Stimulated activated CD4-positive, alpha-beta T cell treated with anti-CD3 and anti-CD28 coated beads, TNF-alpha, amount 100 ng/mL, for 48 hours (primary cell): Measurements from ENCODE around the gene CCDC175.

Experiments
- DNase-seq, 3 donors: peaks; one replicate each; pipeline ENCODE4 v3.0.0-alpha.2; 2020; ENCODE audit warnings: low read depth in 3 of 3

Gene CCDC175

GRCh38 chr14:59576332-59577294 is at the start of gene CCDC175:
TSS of gene CCDC175 (minus strand) at chr14:59576812. CDS start at chr14:59576775, 37 bp downstream.
- peak; percentile 64 to 88 (median 74) for DNase-seq

- DNase-seq, result no peak
Measured at GRCh38 chr14:59622631-59623030, 46.0 kb upstream of the CCDC175 start.

- no peak for DNase-seq
Measured at GRCh38 chr14:59619061-59619460, 42.4 kb upstream of the CCDC175 start.

GRCh38 chr14:59601056-59601455 is 24.4 kb upstream of the CCDC175 start:
- no peak for DNase-seq

- DNase-seq, result no peak
Measured at GRCh38 chr14:59600211-59600945, 23.8 kb upstream of the CCDC175 start.

DNA sequence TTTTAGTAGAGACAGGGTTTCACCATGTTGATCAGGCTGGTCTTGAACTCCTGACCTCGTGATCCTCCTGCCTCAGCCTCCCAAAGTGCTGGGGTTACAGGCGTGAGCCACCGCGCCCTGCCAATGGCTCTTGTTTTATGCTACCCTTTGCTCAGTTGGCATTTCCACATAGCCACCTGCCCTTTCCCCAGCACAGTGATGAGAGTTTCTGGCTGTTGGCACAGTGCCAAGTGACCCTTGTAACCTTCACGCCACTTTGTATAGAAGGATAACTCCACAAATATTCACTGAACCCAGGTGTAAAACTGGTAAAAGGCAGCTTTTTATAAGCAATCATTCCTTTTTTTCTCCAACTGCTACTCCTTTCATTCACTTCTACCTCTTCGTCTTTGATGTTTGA is 18.5 kb upstream of the CCDC175 start:
- DNase-seq, result no peak

- DNase-seq, result no peak
Measured at GRCh38 chr14:59591641-59592370, 15.2 kb upstream of the CCDC175 start.

GRCh38 chr14:59588101-59588500 is 11.5 kb upstream of the CCDC175 start:
- DNase-seq, result no peak

GRCh38 chr14:59585891-59586554 is 9.4 kb upstream of the CCDC175 start:
- no peak for DNase-seq

GRCh38 chr14:59583755-59584154 is 7.1 kb upstream of the CCDC175 start:
- no peak for DNase-seq

DNA sequence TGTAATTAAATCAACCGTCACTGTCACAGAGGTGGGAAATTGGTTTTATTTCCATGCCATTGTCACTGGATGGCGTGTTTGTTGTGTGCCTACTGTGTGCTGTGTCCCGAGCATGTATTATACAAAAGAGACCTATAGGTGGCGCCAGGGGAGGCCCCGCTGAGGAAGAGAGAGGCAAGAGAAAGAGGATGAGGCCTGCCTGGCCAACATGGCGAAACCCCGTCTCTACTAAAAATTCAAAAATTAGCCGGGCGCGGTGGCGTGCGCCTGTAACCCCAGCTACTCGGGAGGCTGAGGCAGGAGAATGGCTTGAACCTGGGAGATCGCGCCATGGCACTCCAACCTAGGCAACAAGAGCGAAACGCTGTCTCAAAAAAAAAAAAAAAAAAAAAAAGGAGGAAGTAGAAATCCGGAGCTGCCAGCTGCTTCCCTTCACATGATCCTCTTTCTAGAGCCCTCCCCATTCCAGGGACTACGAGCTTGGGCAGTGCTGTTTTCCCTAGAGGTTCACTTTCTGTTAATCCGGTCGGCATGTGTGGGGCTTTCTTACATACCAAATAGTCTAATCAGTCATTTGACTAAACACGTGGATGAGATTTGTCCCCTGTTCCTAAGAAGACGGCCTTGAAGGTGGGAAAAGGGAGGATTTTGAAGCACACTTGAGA is 6.4 kb upstream of the CCDC175 start:
- no peak for DNase-seq

DNA sequence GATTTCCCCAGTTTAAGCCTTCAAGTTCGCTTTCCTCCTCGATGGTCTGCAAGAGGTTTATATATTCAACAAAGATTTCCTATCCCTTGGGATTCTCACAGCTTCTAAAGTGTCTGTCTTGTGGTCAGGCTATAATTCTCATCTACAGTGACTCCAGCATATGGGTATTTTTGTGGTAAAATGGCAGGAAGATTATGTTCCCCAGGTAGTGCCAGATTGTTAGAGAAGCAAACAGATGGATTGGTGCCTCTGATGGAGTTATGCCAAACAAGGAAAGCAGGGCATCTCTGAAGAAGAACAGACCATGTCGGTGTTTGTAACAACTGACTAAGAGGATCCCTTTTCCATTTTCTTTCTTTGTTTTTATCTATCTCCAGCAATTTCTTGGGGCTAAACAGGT is 5.5 kb upstream of the CCDC175 start:
- no peak for DNase-seq

GRCh38 chr14:59580911-59581310 is 4.3 kb upstream of the CCDC175 start:
- no peak for DNase-seq

GRCh38 chr14:59570122-59570521 is 6.5 kb downstream of the CCDC175 start:
- no peak for DNase-seq

DNA sequence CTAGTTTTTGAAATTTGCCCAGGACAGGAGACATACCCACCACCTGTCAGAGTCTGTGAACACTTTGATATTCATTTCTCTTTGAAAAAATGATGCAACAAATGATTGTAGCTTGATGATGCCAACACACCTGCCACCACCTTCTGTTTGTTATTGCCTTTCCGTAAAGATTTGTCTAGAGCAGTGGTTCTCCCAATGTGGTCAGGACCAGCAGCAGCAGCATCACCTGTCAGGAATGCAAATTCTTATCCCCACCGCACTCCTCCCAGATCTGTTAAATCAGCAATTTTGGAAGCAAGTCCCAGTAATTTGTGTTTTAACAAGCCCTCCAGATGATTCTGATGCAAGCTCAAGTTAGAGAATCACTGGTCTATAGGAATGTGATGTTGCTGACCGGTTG is 9.9 kb downstream of the CCDC175 start:
- DNase-seq, result no peak

- no peak for DNase-seq
Measured at GRCh38 chr14:59566296-59566695, 10.3 kb downstream of the CCDC175 start.

DNA sequence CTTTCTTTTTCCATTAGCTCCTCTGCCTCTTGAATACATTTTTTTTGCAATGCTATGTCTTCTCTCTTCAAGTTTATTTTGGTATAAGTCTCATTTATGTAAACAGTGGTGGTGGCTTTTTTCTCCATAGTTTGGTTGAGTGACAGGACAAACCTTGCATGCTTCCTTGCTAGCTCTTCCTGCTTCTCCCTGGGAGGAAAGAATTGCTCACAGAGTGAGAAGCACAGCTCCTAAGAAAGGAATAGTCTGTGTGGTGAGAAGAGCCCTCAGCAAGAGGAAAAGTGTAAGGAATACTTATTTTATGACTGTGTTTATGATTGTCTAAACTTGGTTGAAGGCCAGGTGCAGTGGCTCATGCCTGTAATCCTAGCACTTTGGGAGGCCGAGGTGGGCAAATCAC is 11.5 kb downstream of the CCDC175 start:
- DNase-seq, result no peak

DNA sequence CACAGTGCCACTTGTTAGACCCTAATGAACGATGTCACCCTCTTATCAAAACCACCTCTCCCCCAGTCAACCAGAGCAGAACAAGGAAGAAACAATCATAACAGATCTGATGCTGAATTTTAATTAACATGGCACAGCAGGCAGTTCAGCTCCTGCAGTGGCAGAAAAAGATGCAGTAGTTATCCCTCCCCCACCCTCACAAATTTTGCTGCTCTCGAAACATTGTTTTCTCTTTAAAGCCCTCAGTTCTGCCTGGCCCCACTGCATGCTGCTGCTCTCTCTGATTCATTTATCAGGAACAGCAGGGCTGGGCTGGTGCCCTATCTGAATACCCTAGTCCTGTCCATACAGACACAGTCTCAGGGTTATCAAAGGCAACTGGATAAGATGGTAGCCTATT is 12.2 kb downstream of the CCDC175 start:
- no peak for DNase-seq

GRCh38 chr14:59547310-59547709 is 29.3 kb downstream of the CCDC175 start:
- no peak for DNase-seq

DNA sequence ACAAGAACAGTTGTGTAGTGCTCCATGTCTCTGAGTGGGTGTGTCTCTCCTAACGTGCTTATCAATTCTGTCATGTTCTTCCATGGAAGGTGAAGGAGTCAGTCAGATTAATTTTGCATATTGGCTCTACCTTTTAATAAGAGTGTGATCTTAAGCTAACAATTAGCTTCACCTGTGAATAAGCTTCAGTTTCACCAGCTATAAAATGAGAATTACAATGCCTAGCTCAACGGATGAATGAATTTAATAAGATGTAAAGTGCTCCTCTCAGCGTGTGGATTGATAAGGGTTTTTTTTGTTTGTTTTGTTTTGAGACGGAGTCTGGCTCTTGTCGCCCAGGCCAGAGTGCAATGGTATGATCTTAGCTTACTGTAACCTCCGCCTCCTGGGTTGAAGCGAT is 32.7 kb downstream of the CCDC175 start:
- DNase-seq, result no peak

DNA sequence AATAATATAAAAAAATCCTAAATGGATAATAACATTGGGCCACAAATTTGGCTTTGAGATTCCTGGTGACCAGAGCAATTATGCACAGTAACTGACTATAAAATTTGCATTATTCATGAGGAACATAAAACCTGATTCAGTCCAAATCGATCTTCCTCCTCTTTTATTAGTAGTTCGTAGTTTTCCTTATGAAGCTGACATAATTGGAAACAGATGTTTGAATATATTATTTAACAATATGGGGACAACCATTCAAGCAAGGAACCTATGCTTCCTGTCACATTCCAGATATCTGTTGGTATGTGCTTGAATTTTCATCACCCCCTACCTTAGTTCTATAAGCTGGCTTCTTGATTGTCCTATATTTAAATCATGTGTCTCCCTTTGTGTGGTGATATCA is 34.9 kb downstream of the CCDC175 start:
- DNase-seq, result no peak
